Activated effector memory CD4-positive, alpha-beta T cell treated with Interleukin-2 at 50 U/mL for 16 hours (primary cell): ENCODE data around the gene MARK4.
"Not testable (repeated sequence)": the region's sequence is repeated elsewhere in the genome, so short reads cannot be mapped to it uniquely, and the experiment has no call there.

Experiments
- DNase-seq: peaks from one replicate; pipeline ENCODE4 v3.0.0-alpha.2; 2020

Gene MARK4

GRCh38 chr19:45250832-45251451 is at the start of gene MARK4:
TSS of gene MARK4 (plus strand) at chr19:45251271. CDS start at chr19:45251589, 318 bp downstream.
- DNase-seq: peak; percentile 47

GRCh38 chr19:45202637-45203036 is 48.4 kb upstream of the MARK4 start:
- DNase-seq: no peak

GRCh38 chr19:45205810-45206209 is 45.3 kb upstream of the MARK4 start:
- DNase-seq: no peak

- no peak for DNase-seq
Observed at GRCh38 chr19:45206328-45206727, 44.7 kb upstream of the MARK4 start.

GRCh38 chr19:45211751-45212381 is 39.2 kb upstream of the MARK4 start:
- no peak for DNase-seq

- no peak for DNase-seq
Observed at GRCh38 chr19:45213031-45213430, 38.0 kb upstream of the MARK4 start.

GRCh38 chr19:45215391-45216191 is 35.5 kb upstream of the MARK4 start:
- no peak for DNase-seq

GRCh38 chr19:45216667-45217066 is 34.4 kb upstream of the MARK4 start:
- no peak for DNase-seq

GRCh38 chr19:45217193-45217956 is 33.7 kb upstream of the MARK4 start:
- no peak for DNase-seq

GRCh38 chr19:45217957-45218334 is 33.1 kb upstream of the MARK4 start:
- DNase-seq: no peak

GRCh38 chr19:45218426-45218825 is 32.6 kb upstream of the MARK4 start:
- no peak for DNase-seq

- no peak for DNase-seq
Observed at GRCh38 chr19:45218911-45219743, 31.9 kb upstream of the MARK4 start.

- DNase-seq: no peak
Observed at GRCh38 chr19:45222724-45223123, 28.3 kb upstream of the MARK4 start.

GRCh38 chr19:45223879-45224278 is 27.2 kb upstream of the MARK4 start:
- no peak for DNase-seq

- no peak for DNase-seq
Observed at GRCh38 chr19:45224645-45225044, 26.4 kb upstream of the MARK4 start.

GRCh38 chr19:45229056-45229455 is 22.0 kb upstream of the MARK4 start:
- DNase-seq: not testable (repeated sequence)

- DNase-seq: no peak
Observed at GRCh38 chr19:45231891-45232290, 19.2 kb upstream of the MARK4 start.

- no peak for DNase-seq
Observed at GRCh38 chr19:45234089-45234869, 16.8 kb upstream of the MARK4 start.

GRCh38 chr19:45235485-45235884 is 15.6 kb upstream of the MARK4 start:
- no peak for DNase-seq

- no peak for DNase-seq
Observed at GRCh38 chr19:45238556-45238955, 12.5 kb upstream of the MARK4 start.

- DNase-seq: no peak
Observed at GRCh38 chr19:45243144-45243732, 7.8 kb upstream of the MARK4 start.
